GM13976 (cell line): ENCODE measurements around the gene ITIH3.

Experiments
- DNase-seq: peaks from one replicate; pipeline ENCODE4 v3.0.0; 2012; ENCODE audit warnings: low spot score
- CTCF ChIP-seq: IDR thresholded peaks from 2 replicates; pipeline ENCODE4 v1.5.1; 2012; ENCODE audit warnings: borderline replicate concordance, mild to moderate bottlenecking; ENCODE audit not compliant: insufficient read depth; ENCODE audit errors: extremely low read depth, missing control alignments, control extremely low read depth
- in situ Hi-C: fragments of 300-500 bp; cut with MboI; formaldehyde crosslinking; loops from one replicate; pipeline ENCODE4 v1.12.0; 2022; ENCODE audit warnings: low sequenced_read_pairs, mixed read lengths, inconsistent platforms; ENCODE audit not compliant: unreplicated experiment

Gene ITIH3, protein sequence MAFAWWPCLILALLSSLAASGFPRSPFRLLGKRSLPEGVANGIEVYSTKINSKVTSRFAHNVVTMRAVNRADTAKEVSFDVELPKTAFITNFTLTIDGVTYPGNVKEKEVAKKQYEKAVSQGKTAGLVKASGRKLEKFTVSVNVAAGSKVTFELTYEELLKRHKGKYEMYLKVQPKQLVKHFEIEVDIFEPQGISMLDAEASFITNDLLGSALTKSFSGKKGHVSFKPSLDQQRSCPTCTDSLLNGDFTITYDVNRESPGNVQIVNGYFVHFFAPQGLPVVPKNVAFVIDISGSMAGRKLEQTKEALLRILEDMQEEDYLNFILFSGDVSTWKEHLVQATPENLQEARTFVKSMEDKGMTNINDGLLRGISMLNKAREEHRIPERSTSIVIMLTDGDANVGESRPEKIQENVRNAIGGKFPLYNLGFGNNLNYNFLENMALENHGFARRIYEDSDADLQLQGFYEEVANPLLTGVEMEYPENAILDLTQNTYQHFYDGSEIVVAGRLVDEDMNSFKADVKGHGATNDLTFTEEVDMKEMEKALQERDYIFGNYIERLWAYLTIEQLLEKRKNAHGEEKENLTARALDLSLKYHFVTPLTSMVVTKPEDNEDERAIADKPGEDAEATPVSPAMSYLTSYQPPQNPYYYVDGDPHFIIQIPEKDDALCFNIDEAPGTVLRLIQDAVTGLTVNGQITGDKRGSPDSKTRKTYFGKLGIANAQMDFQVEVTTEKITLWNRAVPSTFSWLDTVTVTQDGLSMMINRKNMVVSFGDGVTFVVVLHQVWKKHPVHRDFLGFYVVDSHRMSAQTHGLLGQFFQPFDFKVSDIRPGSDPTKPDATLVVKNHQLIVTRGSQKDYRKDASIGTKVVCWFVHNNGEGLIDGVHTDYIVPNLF

GRCh38 chr3:52794612-52795099 lies at the start of gene ITIH3:
ITIH3 (plus strand) TSS chr3:52794796; CDS start chr3:52794804, 8 bp downstream.
- in situ Hi-C loops = no loop called here
- no peak for DNase-seq
- no peak for TF ChIP-seq CTCF

DNA sequence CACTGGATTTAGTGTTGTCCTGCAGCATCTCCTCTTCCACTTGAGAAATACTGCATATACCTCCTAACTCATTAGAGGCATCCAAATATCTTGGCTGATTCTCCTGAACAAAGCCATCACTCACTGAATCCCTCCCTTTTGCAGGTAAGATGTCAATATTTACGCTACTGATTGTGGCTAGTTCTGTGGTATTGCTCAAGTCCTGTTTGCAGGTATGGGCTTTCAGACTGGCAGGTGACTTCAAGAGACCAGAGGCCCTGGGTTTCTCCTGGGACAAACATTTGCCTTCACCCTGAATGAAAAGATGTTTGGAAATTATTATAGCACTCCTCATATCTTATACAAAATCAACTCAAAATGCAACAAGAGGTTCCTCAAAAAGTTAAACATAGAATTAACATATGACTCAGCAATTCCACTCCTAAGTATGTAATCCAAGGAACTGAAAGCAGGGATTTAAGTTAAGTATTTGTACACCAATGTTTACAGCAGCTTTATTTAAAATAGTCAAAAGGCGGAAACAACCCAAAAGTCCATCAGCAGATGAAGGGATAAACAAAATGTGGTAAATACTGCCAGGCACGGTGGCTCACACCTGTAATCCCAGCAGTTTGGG lies 42.4 kb upstream of the ITIH3 start:
- DNase-seq = no peak
- no peak for TF ChIP-seq CTCF
- in situ Hi-C loops = no loop called here

- TF ChIP-seq CTCF = no peak
- in situ Hi-C loops = no loop called here
- no peak for DNase-seq
Measured at GRCh38 chr3:52754373-52754772, 40.2 kb upstream of the ITIH3 start.

DNA sequence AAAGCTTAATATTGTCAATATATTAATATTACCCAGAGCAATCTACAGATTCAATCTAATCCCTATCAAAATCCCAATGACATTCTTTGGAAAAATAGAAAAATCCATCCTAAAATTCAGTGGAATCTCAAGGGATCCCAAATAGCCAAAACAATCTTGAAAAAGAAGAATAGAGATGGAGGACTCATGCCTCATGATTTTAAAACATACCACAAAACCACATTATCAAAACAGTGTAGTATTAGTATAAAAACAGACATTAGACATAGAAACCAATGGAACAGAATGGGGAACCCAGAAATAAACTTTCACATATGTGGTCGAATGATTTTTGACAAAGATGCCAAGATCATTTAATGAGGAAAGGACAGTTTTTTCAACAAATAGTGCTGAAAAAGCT lies 38.5 kb upstream of the ITIH3 start:
- no peak for DNase-seq
- no peak for TF ChIP-seq CTCF
- in situ Hi-C loops = no loop called here

- in situ Hi-C loops = no loop called here
- TF ChIP-seq CTCF = no peak
- no peak for DNase-seq
Measured at GRCh38 chr3:52763466-52763865, 31.1 kb upstream of the ITIH3 start.

GRCh38 chr3:52769786-52770455 lies 24.7 kb upstream of the ITIH3 start:
- in situ Hi-C loops = no loop called here
- no peak for DNase-seq
- no peak for TF ChIP-seq CTCF
